ENCODE measurements around the gene IQGAP1.

DNA sequence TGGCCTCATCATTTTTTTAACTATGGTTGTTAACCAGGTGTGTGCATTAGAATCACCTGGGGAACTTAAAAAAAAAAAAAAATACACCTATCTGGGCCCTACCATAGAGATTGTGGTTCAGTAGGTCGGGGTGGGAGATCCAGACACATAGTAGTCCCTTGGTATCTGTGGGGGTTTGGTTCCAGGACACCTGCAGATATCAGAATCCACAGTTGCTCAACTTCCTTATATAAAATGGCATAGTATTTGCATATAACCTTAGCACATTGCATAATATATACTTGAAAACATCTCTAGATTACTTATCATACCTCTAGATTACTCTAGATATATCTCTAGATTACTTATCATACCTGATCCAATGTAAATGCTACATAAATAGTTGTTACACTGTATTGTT is 5.0 kb downstream of the IQGAP1 start:
- TF ChIP-seq, protein P1, sequence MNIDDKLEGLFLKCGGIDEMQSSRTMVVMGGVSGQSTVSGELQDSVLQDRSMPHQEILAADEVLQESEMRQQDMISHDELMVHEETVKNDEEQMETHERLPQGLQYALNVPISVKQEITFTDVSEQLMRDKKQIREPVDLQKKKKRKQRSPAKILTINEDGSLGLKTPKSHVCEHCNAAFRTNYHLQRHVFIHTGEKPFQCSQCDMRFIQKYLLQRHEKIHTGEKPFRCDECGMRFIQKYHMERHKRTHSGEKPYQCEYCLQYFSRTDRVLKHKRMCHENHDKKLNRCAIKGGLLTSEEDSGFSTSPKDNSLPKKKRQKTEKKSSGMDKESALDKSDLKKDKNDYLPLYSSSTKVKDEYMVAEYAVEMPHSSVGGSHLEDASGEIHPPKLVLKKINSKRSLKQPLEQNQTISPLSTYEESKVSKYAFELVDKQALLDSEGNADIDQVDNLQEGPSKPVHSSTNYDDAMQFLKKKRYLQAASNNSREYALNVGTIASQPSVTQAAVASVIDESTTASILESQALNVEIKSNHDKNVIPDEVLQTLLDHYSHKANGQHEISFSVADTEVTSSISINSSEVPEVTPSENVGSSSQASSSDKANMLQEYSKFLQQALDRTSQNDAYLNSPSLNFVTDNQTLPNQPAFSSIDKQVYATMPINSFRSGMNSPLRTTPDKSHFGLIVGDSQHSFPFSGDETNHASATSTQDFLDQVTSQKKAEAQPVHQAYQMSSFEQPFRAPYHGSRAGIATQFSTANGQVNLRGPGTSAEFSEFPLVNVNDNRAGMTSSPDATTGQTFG (tag by site-specific recombination; IDR thresholded peaks at IDR 0.05; ENCODE audit: borderline replicate concordance), result no peak
- TF ChIP-seq ZNF266 (tag by site-specific recombination; IDR thresholded peaks at IDR 0.05; ENCODE audit: low read depth) (no peak), ZNF202 (tag by site-specific recombination; IDR thresholded peaks at IDR 0.05; ENCODE audit: borderline replicate concordance) (no peak), ZNF354C (tag by site-specific recombination; IDR thresholded peaks at IDR 0.05; ENCODE audit: borderline replicate concordance, low read depth) (no peak), ZNF175 (tag by site-specific recombination; IDR thresholded peaks at IDR 0.05) (no peak), CTCF (tag by site-specific recombination; IDR thresholded peaks at IDR 0.05) (no peak), ZNF521 (tag by site-specific recombination; IDR thresholded peaks at IDR 0.05) (no peak), ZNF510 (tag by site-specific recombination; IDR thresholded peaks at IDR 0.05; ENCODE audit: insufficient replicate concordance) (no peak), YY1 (tag by site-specific recombination; IDR thresholded peaks at IDR 0.05) (no peak), REST (tag by site-specific recombination; IDR thresholded peaks at IDR 0.05) (no peak), PRDM1 (tag by site-specific recombination; IDR thresholded peaks at IDR 0.05) (no peak)
- TF ChIP-seq, protein P2, sequence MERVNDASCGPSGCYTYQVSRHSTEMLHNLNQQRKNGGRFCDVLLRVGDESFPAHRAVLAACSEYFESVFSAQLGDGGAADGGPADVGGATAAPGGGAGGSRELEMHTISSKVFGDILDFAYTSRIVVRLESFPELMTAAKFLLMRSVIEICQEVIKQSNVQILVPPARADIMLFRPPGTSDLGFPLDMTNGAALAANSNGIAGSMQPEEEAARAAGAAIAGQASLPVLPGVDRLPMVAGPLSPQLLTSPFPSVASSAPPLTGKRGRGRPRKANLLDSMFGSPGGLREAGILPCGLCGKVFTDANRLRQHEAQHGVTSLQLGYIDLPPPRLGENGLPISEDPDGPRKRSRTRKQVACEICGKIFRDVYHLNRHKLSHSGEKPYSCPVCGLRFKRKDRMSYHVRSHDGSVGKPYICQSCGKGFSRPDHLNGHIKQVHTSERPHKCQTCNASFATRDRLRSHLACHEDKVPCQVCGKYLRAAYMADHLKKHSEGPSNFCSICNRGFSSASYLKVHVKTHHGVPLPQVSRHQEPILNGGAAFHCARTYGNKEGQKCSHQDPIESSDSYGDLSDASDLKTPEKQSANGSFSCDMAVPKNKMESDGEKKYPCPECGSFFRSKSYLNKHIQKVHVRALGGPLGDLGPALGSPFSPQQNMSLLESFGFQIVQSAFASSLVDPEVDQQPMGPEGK (tag by site-specific recombination; IDR thresholded peaks at IDR 0.05), result no peak

All from HEK293 (cell line).